Retinal pigment epithelial cell (primary cell): ENCODE measurements around the gene NTS.

Source experiments
- DNase-seq: peaks from one replicate; pipeline ENCODE4 v3.0.0-alpha.2; 2010; ENCODE audit warnings: low read depth
- H3K4me3 ChIP-seq: 2 replicates; pipeline ENCODE4 v1.5.1; 2011; ENCODE audit warnings: mild to moderate bottlenecking, low read length, control low read depth, moderate library complexity
- CTCF ChIP-seq: conservative IDR thresholded peaks from 2 replicates; pipeline ENCODE4 v1.5.1; 2011; ENCODE audit warnings: low read depth, low read length, control low read depth, inconsistent platforms

The NTS gene

GRCh38 chr12:85874031-85874461 lies at the start of gene NTS:
Gene NTS, plus strand, starts transcription at chr12:85874295. Its CDS starts 109 bp downstream, at chr12:85874404.
- no peak for DNase-seq
- no peak within 1 kb of the TSS for H3K4me3 ChIP-seq
- no peak for TF ChIP-seq CTCF

- H3K4me3 ChIP-seq, result no peak overlapping the region
- no peak for DNase-seq
- no peak for TF ChIP-seq CTCF
Observed at GRCh38 chr12:85825746-85826145, 48.3 kb upstream of the NTS start.

GRCh38 chr12:85828576-85828975 lies 45.5 kb upstream of the NTS start:
- no peak overlapping the region for H3K4me3 ChIP-seq
- no peak for DNase-seq
- no peak for TF ChIP-seq CTCF

- TF ChIP-seq CTCF, result no peak
- DNase-seq, result no peak
- H3K4me3 ChIP-seq, result no peak overlapping the region
Observed at GRCh38 chr12:85829391-85829790, 44.7 kb upstream of the NTS start.

GRCh38 chr12:85831327-85831990 lies 42.6 kb upstream of the NTS start:
- H3K4me3 ChIP-seq, result no peak overlapping the region
- DNase-seq, result peak; percentile 60
- TF ChIP-seq CTCF, result no peak

GRCh38 chr12:85833579-85833978 lies 40.5 kb upstream of the NTS start:
- DNase-seq, result no peak
- peak overlapping the region; percentile 64 for H3K4me3 ChIP-seq
- TF ChIP-seq CTCF, result no peak

GRCh38 chr12:85834378-85834777 lies 39.7 kb upstream of the NTS start:
- no peak for TF ChIP-seq CTCF
- no peak for DNase-seq
- H3K4me3 ChIP-seq, result peak overlapping the region; percentile 64
